Measurements from ENCODE around the gene CCDC18. TPM values are rescaled to one million over a fixed set of nuclear protein-coding genes. Genes with fewer than 3 reads are reported as not detected.

CCDC18 gene
- total and polyA plus RNA-seq, 2 experiments from 2014 or later = 16.3 to 47.9 TPM

DNA sequence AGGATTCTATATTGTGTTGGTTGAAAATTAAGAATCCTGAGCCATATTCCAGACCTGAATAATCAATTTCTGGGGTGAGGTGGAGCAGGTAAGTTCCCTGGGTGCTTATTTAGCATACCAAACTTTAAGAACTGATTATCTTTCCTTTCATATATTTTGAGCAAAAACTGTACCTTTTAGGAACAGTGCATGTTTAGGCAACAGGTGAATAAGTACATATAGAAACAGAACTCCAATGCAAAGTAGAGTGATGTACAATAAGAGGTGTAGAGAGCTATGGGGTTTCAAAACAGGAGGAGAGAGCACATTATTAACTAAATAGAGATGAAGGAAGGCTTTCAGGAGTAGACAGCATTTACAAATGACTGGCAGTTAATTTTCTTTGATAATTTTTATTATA is 29.1 kb upstream of the CCDC18 start:
- Mint-ChIP-seq H3K27ac (no peak overlapping the region), H3K4me3 (no peak overlapping the region), H3K4me1 (peaks cover 8% of the 10 kb centered on the region), H3K36me3 (ENCODE audit: low read depth) (peaks cover 4% of the 10 kb centered on the region; the same call in 2 of the 3 replicates), H3K9me3 (no peaks in the 10 kb centered on the region), H3K27me3 (ENCODE audit: insufficient read depth, low read depth, poor library complexity) (no peaks in the 10 kb centered on the region)
- Histone ChIP-seq H3K27ac (ENCODE audit: low read depth) (0 out of 2 replicates have a peak overlapping the region, but pooled peaks have one; percentile 13), H3K4me3 (no peak overlapping the region), H3K9me2 (ENCODE audit: insufficient read depth) (no peaks in the 10 kb centered on the region), H3K4me1 (ENCODE audit: insufficient read depth) (no peaks in the 10 kb centered on the region; the same call in 1 of the 2 replicates), H3F3A (replicated peaks; ENCODE audit: low read depth) (no peaks in the 10 kb centered on the region), H3K27me3 (ENCODE audit: insufficient read depth) (no peaks in the 10 kb centered on the region), H3K79me2 (replicated peaks; ENCODE audit: insufficient read depth) (no peaks in the 10 kb centered on the region; the same call in 1 of the 2 replicates), H2AFZ (no peak overlapping the region), H3K4me2 (no peak overlapping the region), H4K20me1 (replicated peaks; ENCODE audit: insufficient read depth) (0 out of 2 replicates have a peak, but pooled peaks cover 7% of the 10 kb centered on the region), H3K36me3 (ENCODE audit: insufficient read depth) (no peaks in the 10 kb centered on the region; the same call in 1 of the 2 replicates)
- no peak for ATAC-seq
- DNase-seq (ENCODE audit: low spot score) = no peak
- TF ChIP-seq ZNF331 (CRISPR knock-in tag; IDR thresholded peaks at IDR 0.05; ENCODE audit: low read depth) = no peak
- no peak for TF ChIP-seq EZH2 (IDR thresholded peaks at IDR 0.05; ENCODE audit: low read depth, unreplicated experiment)
- TF ChIP-seq ZNF114 (CRISPR knock-in tag; IDR thresholded peaks at IDR 0.05) = no peak
- TF ChIP-seq, protein P1, sequence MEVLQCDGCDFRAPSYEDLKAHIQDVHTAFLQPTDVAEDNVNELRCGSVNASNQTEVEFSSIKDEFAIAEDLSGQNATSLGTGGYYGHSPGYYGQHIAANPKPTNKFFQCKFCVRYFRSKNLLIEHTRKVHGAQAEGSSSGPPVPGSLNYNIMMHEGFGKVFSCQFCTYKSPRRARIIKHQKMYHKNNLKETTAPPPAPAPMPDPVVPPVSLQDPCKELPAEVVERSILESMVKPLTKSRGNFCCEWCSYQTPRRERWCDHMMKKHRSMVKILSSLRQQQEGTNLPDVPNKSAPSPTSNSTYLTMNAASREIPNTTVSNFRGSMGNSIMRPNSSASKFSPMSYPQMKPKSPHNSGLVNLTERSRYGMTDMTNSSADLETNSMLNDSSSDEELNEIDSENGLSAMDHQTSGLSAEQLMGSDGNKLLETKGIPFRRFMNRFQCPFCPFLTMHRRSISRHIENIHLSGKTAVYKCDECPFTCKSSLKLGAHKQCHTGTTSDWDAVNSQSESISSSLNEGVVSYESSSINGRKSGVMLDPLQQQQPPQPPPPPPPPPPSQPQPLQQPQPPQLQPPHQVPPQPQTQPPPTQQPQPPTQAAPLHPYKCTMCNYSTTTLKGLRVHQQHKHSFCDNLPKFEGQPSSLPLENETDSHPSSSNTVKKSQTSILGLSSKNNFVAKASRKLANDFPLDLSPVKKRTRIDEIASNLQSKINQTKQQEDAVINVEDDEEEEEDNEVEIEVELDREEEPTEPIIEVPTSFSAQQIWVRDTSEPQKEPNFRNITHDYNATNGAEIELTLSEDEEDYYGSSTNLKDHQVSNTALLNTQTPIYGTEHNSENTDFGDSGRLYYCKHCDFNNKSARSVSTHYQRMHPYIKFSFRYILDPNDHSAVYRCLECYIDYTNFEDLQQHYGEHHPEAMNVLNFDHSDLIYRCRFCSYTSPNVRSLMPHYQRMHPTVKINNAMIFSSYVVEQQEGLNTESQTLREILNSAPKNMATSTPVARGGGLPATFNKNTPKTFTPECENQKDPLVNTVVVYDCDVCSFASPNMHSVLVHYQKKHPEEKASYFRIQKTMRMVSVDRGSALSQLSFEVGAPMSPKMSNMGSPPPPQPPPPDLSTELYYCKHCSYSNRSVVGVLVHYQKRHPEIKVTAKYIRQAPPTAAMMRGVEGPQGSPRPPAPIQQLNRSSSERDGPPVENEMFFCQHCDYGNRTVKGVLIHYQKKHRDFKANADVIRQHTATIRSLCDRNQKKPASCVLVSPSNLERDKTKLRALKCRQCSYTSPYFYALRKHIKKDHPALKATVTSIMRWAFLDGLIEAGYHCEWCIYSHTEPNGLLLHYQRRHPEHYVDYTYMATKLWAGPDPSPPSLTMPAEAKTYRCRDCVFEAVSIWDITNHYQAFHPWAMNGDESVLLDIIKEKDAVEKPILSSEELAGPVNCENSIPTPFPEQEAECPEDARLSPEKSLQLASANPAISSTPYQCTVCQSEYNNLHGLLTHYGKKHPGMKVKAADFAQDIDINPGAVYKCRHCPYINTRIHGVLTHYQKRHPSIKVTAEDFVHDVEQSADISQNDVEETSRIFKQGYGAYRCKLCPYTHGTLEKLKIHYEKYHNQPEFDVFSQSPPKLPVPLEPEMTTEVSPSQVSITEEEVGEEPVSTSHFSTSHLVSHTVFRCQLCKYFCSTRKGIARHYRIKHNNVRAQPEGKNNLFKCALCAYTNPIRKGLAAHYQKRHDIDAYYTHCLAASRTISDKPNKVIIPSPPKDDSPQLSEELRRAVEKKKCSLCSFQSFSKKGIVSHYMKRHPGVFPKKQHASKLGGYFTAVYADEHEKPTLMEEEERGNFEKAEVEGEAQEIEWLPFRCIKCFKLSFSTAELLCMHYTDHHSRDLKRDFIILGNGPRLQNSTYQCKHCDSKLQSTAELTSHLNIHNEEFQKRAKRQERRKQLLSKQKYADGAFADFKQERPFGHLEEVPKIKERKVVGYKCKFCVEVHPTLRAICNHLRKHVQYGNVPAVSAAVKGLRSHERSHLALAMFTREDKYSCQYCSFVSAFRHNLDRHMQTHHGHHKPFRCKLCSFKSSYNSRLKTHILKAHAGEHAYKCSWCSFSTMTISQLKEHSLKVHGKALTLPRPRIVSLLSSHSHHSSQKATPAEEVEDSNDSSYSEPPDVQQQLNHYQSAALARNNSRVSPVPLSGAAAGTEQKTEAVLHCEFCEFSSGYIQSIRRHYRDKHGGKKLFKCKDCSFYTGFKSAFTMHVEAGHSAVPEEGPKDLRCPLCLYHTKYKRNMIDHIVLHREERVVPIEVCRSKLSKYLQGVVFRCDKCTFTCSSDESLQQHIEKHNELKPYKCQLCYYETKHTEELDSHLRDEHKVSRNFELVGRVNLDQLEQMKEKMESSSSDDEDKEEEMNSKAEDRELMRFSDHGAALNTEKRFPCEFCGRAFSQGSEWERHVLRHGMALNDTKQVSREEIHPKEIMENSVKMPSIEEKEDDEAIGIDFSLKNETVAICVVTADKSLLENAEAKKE (CRISPR knock-in tag; IDR thresholded peaks at IDR 0.05) = no peak
- TF ChIP-seq, protein P2, sequence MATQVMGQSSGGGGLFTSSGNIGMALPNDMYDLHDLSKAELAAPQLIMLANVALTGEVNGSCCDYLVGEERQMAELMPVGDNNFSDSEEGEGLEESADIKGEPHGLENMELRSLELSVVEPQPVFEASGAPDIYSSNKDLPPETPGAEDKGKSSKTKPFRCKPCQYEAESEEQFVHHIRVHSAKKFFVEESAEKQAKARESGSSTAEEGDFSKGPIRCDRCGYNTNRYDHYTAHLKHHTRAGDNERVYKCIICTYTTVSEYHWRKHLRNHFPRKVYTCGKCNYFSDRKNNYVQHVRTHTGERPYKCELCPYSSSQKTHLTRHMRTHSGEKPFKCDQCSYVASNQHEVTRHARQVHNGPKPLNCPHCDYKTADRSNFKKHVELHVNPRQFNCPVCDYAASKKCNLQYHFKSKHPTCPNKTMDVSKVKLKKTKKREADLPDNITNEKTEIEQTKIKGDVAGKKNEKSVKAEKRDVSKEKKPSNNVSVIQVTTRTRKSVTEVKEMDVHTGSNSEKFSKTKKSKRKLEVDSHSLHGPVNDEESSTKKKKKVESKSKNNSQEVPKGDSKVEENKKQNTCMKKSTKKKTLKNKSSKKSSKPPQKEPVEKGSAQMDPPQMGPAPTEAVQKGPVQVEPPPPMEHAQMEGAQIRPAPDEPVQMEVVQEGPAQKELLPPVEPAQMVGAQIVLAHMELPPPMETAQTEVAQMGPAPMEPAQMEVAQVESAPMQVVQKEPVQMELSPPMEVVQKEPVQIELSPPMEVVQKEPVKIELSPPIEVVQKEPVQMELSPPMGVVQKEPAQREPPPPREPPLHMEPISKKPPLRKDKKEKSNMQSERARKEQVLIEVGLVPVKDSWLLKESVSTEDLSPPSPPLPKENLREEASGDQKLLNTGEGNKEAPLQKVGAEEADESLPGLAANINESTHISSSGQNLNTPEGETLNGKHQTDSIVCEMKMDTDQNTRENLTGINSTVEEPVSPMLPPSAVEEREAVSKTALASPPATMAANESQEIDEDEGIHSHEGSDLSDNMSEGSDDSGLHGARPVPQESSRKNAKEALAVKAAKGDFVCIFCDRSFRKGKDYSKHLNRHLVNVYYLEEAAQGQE (IDR thresholded peaks at IDR 0.05; ENCODE audit: unreplicated experiment) = no peak
